Panc1 (cell line): Measurements from ENCODE around the gene SNX9. TPM values are rescaled to one million over a fixed set of nuclear protein-coding genes. Genes with fewer than 3 reads are reported as not detected.
A peak's percentile ranks its signal among the peaks of the same experiment; 100 is the strongest.

ENCODE experiments used
- ATAC-seq: fragments of 200-7000 bp; cut with Tn5 transposase; 2 replicates; pipeline ENCODE4 v1.9.1; 2020; ENCODE audit warnings: mild to moderate bottlenecking, moderate library complexity
- BruUV-seq: library from RNA; stranded (reverse); fragments of 400-500 nt; replicated peaks from 2 replicates; lab custom pipeline; 2021; lab: Mats Ljungman, UMichigan
- CTCF ChIA-PET: fragments of 300-600 bp; sonication (Branson Sonifier 250); formaldehyde crosslinking; loops from one replicate; lab custom pipeline; 2022; ENCODE audit warnings: antibody characterized with exemption; lab: Charles Lee
- POLR2A ChIA-PET: fragments of 300-600 bp; sonication (Branson Sonifier 250); formaldehyde crosslinking; loops from one replicate; lab custom pipeline; 2022; ENCODE audit warnings: antibody characterized with exemption; lab: Charles Lee
- DNase-seq: peaks from one replicate; pipeline ENCODE4 v3.0.0-alpha.2; 2010; ENCODE audit warnings: low read depth, low spot score
- H3K27ac ChIP-seq: 2 replicates; pipeline ENCODE4 v1.5.1; 2011; ENCODE audit warnings: mild to moderate bottlenecking, low read length, inconsistent platforms
- H3K27me3 ChIP-seq: fragments of 200-500 bp; sonication (Bioruptor generic); 2 replicates; pipeline ENCODE4 v1.6.0; 2014; ENCODE audit warnings: low read length, inconsistent platforms; ENCODE audit not compliant: control insufficient read depth, insufficient read depth
- H3K36me3 ChIP-seq: fragments of 200-500 bp; sonication (Bioruptor generic); 2 replicates; pipeline ENCODE4 v1.5.1; 2014; ENCODE audit warnings: inconsistent platforms, mild to moderate bottlenecking, low read length, moderate library complexity; ENCODE audit not compliant: control insufficient read depth, insufficient read depth
- H3K4me1 ChIP-seq: 2 replicates; pipeline ENCODE4 v1.5.1; 2011; ENCODE audit warnings: inconsistent platforms, mild to moderate bottlenecking, low read length, moderate library complexity; ENCODE audit not compliant: control insufficient read depth, insufficient read depth
- H3K4me3 ChIP-seq, 2 experiments: 2 replicates each; pipeline ENCODE4 v1.5.1; 2011 to 2012; ENCODE audit warnings: low read depth in 2 of 2, low read length in 2 of 2, mild to moderate bottlenecking in 2 of 2, inconsistent platforms in 1 of 2, moderate library complexity in 1 of 2
- H3K9me3 ChIP-seq: fragments of 200-500 bp; sonication (Bioruptor generic); 2 replicates; pipeline ENCODE4 v1.5.1; 2014; ENCODE audit warnings: low read depth, mild to moderate bottlenecking, inconsistent platforms, low read length, moderate library complexity; ENCODE audit not compliant: control insufficient read depth, insufficient read depth
- CTCF ChIP-seq: fragments of 450-650 bp; IDR thresholded peaks from 2 replicates; pipeline ENCODE4 v1.5.1; 2017; ENCODE audit warnings: mild to moderate bottlenecking
- POLR2AphosphoS5 ChIP-seq: IDR thresholded peaks from 2 replicates; pipeline ENCODE4 v1.6.1; 2012; ENCODE audit warnings: mild to moderate bottlenecking, low read depth, low read length, moderate library complexity
- REST ChIP-seq, 2 experiments: IDR thresholded peaks; 2 replicates each; pipeline ENCODE4 v1.6.1; 2011 to 2012; ENCODE audit warnings: low read depth in 2 of 2, control low read depth in 1 of 2, low read length in 1 of 2, mild to moderate bottlenecking in 1 of 2, moderate library complexity in 1 of 2; ENCODE audit not compliant: insufficient read depth in 1 of 2
- SIN3A ChIP-seq: IDR thresholded peaks from 2 replicates; pipeline ENCODE4 v1.6.1; 2012; ENCODE audit warnings: low read depth, mild to moderate bottlenecking, low read length, moderate library complexity, borderline replicate concordance; ENCODE audit not compliant: insufficient read depth
- TCF7L2 ChIP-seq: IDR thresholded peaks from 2 replicates; pipeline ENCODE4 v1.6.1; 2011; ENCODE audit warnings: mild to moderate bottlenecking, low read depth, low read length, inconsistent platforms
- in situ Hi-C: cut with HindIII; loops from 2 replicates; pipeline ENCODE4 v1.10.0; 2016; ENCODE audit warnings: low sequenced_read_pairs, low pct_unique_long_range_greater_than_20kb
- intact Hi-C: fragments of 100-400 bp; cut with micrococcal nuclease; formaldehyde crosslinking; loops from one replicate; pipeline ENCODE4 v1.10.0; 2022; ENCODE audit not compliant: unreplicated experiment
- total RNA-seq: library from RNA; stranded (reverse); gene quantifications from one replicate; pipeline ENCODE4 v1.2.1, GENCODE V29; 2021; ENCODE audit not compliant: unreplicated experiment

SNX9 gene
- total RNA-seq, 1 experiment from 2014 or later: 46.0 TPM

- no peak for DNase-seq
- no peak for TF ChIP-seq REST (IDR thresholded peaks at IDR 0.05; ENCODE audit: insufficient read depth in 1 of 2, low read depth in 2 of 2, low read length in 1 of 2)
- no peak for TF ChIP-seq SIN3A
- TF ChIP-seq POLR2AphosphoS5: no peak
- TF ChIP-seq CTCF: no peak; the same call in 1 of the 2 replicates
- no peak for TF ChIP-seq TCF7L2
- Histone ChIP-seq H3K4me1 (no peaks in the 10 kb centered on the region), H3K9me3 (no peaks in the 10 kb centered on the region), H3K27ac (no peak overlapping the region), H3K27me3 (no peaks in the 10 kb centered on the region), H3K36me3 (peaks cover 5% of the 10 kb centered on the region), H3K4me3 (no peak overlapping the region)
- intact Hi-C loops: no loop called here
- POLR2A ChIA-PET: no interaction called here
- ATAC-seq: no peak
- CTCF ChIA-PET: no interaction called here
- in situ Hi-C loops: no loop called here
- no TSS peak for BruUV-seq
Measured at GRCh38 chr6:157893238-157893637, 70.2 kb downstream of the SNX9 start.

- no peak for DNase-seq
- TSS peak; percentile 21 for BruUV-seq
- ChIA-PET CTCF (no interaction called here), POLR2A (interaction anchor here (0.6 kb wide), 1 partner anchor 276 kb away, joined by 4 read pairs; no protein-coding TSS in a partner anchor)
- in situ Hi-C loops (no loop called here), intact Hi-C loops (no loop called here)
- no peak overlapping the region for H3K4me3 ChIP-seq
- ATAC-seq: no peak
- H3K9me3 ChIP-seq: no peaks in the 10 kb centered on the region
- no peaks in the 10 kb centered on the region for H3K4me1 ChIP-seq
- TF ChIP-seq SIN3A: no peak
- TF ChIP-seq REST (IDR thresholded peaks at IDR 0.05; ENCODE audit: insufficient read depth in 1 of 2, low read depth in 2 of 2, low read length in 1 of 2): no peak
- TF ChIP-seq POLR2AphosphoS5: no peak
- H3K27ac ChIP-seq: no peak overlapping the region
- H3K36me3 ChIP-seq: peaks cover 3% of the 10 kb centered on the region
- H3K27me3 ChIP-seq: no peaks in the 10 kb centered on the region
Measured at GRCh38 chr6:157895585-157895984, 72.5 kb downstream of the SNX9 start.
